WTC11 (cell line): ENCODE data around the gene GRK7. TPM values are rescaled to one million over a fixed set of nuclear protein-coding genes. Genes with fewer than 3 reads are reported as not detected.

ENCODE experiments used
- ATAC-seq: fragments of 200-7000 bp; cut with Tn5 transposase; 2 replicates; pipeline ENCODE4 v1.10.0; 2021; ENCODE audit warnings: mild to moderate bottlenecking, moderate library complexity
- CTCF ChIA-PET: fragments of 300-600 bp; sonication (Branson Sonifier 250); formaldehyde crosslinking; loops from one replicate; lab custom pipeline; 2021; ENCODE audit warnings: antibody characterized with exemption; lab: Charles Lee
- POLR2A ChIA-PET: fragments of 350-600 bp; sonication (Branson Sonifier 250); formaldehyde crosslinking; loops from one replicate; lab custom pipeline; 2021; ENCODE audit warnings: antibody characterized with exemption; lab: Charles Lee
- DNase-seq: peaks from one replicate; pipeline ENCODE4 v3.0.0; 2021; ENCODE audit warnings: low spot score
- H3K27ac Mint-ChIP-seq: 2 replicates; pipeline ENCODE4 v1.8.0; 2021; ENCODE audit warnings: mixed read lengths
- H3K27me3 Mint-ChIP-seq: 2 replicates; pipeline ENCODE4 v1.8.0; 2021; ENCODE audit warnings: low read depth, mild to moderate bottlenecking, moderate library complexity, mixed read lengths
- H3K36me3 Mint-ChIP-seq: 2 replicates; pipeline ENCODE4 v1.8.0; 2021; ENCODE audit warnings: mixed read lengths
- H3K4me1 Mint-ChIP-seq: 2 replicates; pipeline ENCODE4 v1.8.0; 2022; ENCODE audit warnings: mixed read lengths
- H3K4me3 Mint-ChIP-seq: 2 replicates; pipeline ENCODE4 v1.8.0; 2021; ENCODE audit warnings: mild to moderate bottlenecking, moderate library complexity, mixed read lengths
- H3K9me3 Mint-ChIP-seq: 2 replicates; pipeline ENCODE4 v1.8.0; 2021; ENCODE audit warnings: mixed read lengths
- AR ChIP-seq: fragments of 250-450 bp; sonication (Bioruptor Pico); IDR thresholded peaks from 2 replicates; pipeline ENCODE4 v1.9.0; 2021; ENCODE audit warnings: mild to moderate bottlenecking
- CBFB ChIP-seq: sonication (generic); formaldehyde crosslinking; IDR thresholded peaks from 2 replicates; pipeline ENCODE4 v1.8.1; 2022; ENCODE audit warnings: mild to moderate bottlenecking, low read depth, missing genetic modification reagents
- E2F1 ChIP-seq: sonication (generic); formaldehyde crosslinking; IDR thresholded peaks from 2 replicates; pipeline ENCODE4 v1.8.0; 2022; ENCODE audit warnings: mild to moderate bottlenecking, missing genetic modification reagents
- ELF4 ChIP-seq: sonication (generic); formaldehyde crosslinking; IDR thresholded peaks from 2 replicates; pipeline ENCODE4 v1.8.1; 2022; ENCODE audit warnings: low read depth, mild to moderate bottlenecking, moderate library complexity, missing genetic modification reagents
- EMX1 ChIP-seq: fragments of 250-450 bp; sonication (Bioruptor Pico); IDR thresholded peaks from 2 replicates; pipeline ENCODE4 v1.8.0; 2021; ENCODE audit warnings: mild to moderate bottlenecking
- FOXK1 ChIP-seq: sonication (generic); formaldehyde crosslinking; IDR thresholded peaks from 2 replicates; pipeline ENCODE4 v1.8.0; 2022; ENCODE audit warnings: mild to moderate bottlenecking, moderate library complexity, missing genetic modification reagents
- HMGA2 ChIP-seq: fragments of 250-450 bp; sonication (Bioruptor Pico); IDR thresholded peaks from 2 replicates; pipeline ENCODE4 v1.4.0; 2021; ENCODE audit warnings: mild to moderate bottlenecking, moderate library complexity
- JAZF1 ChIP-seq: fragments of 250-450 bp; sonication (Bioruptor Pico); IDR thresholded peaks from 2 replicates; pipeline ENCODE4 v1.9.0; 2021; ENCODE audit warnings: moderate library complexity, mild to moderate bottlenecking, inconsistent platforms
- NR2C2 ChIP-seq: sonication (generic); formaldehyde crosslinking; IDR thresholded peaks from 2 replicates; pipeline ENCODE4 v1.8.0; 2022; ENCODE audit warnings: mild to moderate bottlenecking, missing genetic modification reagents
- SOX15 ChIP-seq: fragments of 250-450 bp; sonication (Bioruptor Pico); IDR thresholded peaks from 2 replicates; pipeline ENCODE4 v1.9.0; 2021; ENCODE audit warnings: mild to moderate bottlenecking
- STAT6 ChIP-seq: sonication (generic); formaldehyde crosslinking; conservative IDR thresholded peaks from 2 replicates; pipeline ENCODE4 v1.8.1; 2023; ENCODE audit warnings: mild to moderate bottlenecking, low read depth, missing genetic modification reagents, moderate library complexity
- TP53 ChIP-seq: sonication (generic); formaldehyde crosslinking; IDR thresholded peaks from 2 replicates; pipeline ENCODE4 v1.8.1; 2023; ENCODE audit warnings: mild to moderate bottlenecking, missing genetic modification reagents
- ZNF121 ChIP-seq: sonication (generic); formaldehyde crosslinking; IDR thresholded peaks from 2 replicates; pipeline ENCODE4 v1.8.0; 2023; ENCODE audit warnings: missing genetic modification reagents
- ZNF263 ChIP-seq: sonication (generic); formaldehyde crosslinking; IDR thresholded peaks from 2 replicates; pipeline ENCODE4 v1.8.1; 2022; ENCODE audit warnings: low read depth, mild to moderate bottlenecking, moderate library complexity, missing genetic modification reagents
- ZNF423 ChIP-seq: fragments of 250-450 bp; sonication (Bioruptor Pico); IDR thresholded peaks from 2 replicates; pipeline ENCODE4 v2.1.2; 2022; ENCODE audit warnings: mild to moderate bottlenecking, moderate library complexity
- ZNF512 ChIP-seq: sonication (generic); formaldehyde crosslinking; IDR thresholded peaks from 2 replicates; pipeline ENCODE4 v1.8.1; 2022; ENCODE audit warnings: missing genetic modification reagents, borderline replicate concordance
- total RNA-seq: library from RNA; stranded (reverse); gene quantifications from 3 replicates; pipeline ENCODE4 v1.2.3, GENCODE V29; 2021
- TF ChIP-seq, protein P1 (sequence below): fragments of 250-450 bp; sonication (Bioruptor Pico); IDR thresholded peaks from 2 replicates; pipeline ENCODE4 v1.9.0; 2021; ENCODE audit warnings: mild to moderate bottlenecking

GRK7 gene
- total RNA-seq, 1 experiment from 2014 or later, result not detected

- DNase-seq (no peak), ATAC-seq (no peak)
- TF ChIP-seq FOXK1 (CRISPR knock-in tag) (no peak), ZNF512 (CRISPR knock-in tag) (no peak), ZNF423 (CRISPR knock-in tag) (no peak), HMGA2 (no peak), NR2C2 (CRISPR knock-in tag) (no peak), ZNF263 (CRISPR knock-in tag) (no peak), SOX15 (CRISPR knock-in tag) (no peak), AR (CRISPR knock-in tag) (no peak), ZNF121 (CRISPR knock-in tag) (no peak), EMX1 (CRISPR knock-in tag) (no peak), TP53 (no peak), CBFB (CRISPR knock-in tag) (no peak), STAT6 (CRISPR knock-in tag) (no peak), ELF4 (no peak), E2F1 (CRISPR knock-in tag) (no peak)
- Mint-ChIP-seq H3K27me3 (no peaks in the 10 kb centered on the region; the same call in 1 of the 2 replicates), H3K27ac (no peak overlapping the region), H3K4me3 (no peak overlapping the region), H3K4me1 (no peaks in the 10 kb centered on the region), H3K36me3 (0 out of 2 replicates have a peak, but pooled peaks cover 2% of the 10 kb centered on the region), H3K9me3 (peaks cover 13% of the 10 kb centered on the region)
- POLR2A ChIA-PET, result no interaction called here
- CTCF ChIA-PET, result no interaction called here
Observed at GRCh38 chr3:141812084-141812483, 48.9 kb downstream of the GRK7 start.

- POLR2A ChIA-PET, result no interaction called here
- TF ChIP-seq, protein P1, sequence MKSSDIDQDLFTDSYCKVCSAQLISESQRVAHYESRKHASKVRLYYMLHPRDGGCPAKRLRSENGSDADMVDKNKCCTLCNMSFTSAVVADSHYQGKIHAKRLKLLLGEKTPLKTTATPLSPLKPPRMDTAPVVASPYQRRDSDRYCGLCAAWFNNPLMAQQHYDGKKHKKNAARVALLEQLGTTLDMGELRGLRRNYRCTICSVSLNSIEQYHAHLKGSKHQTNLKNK (CRISPR knock-in tag), result no peak
- no peak for TF ChIP-seq JAZF1 (CRISPR knock-in tag)
- ATAC-seq (no peak), DNase-seq (no peak)
- peaks cover 13% of the 10 kb centered on the region for H3K9me3 Mint-ChIP-seq
- CTCF ChIA-PET, result no interaction called here
- no peaks in the 10 kb centered on the region for H3K4me1 Mint-ChIP-seq
- 0 out of 2 replicates have a peak, but pooled peaks cover 2% of the 10 kb centered on the region for H3K36me3 Mint-ChIP-seq
- no peak overlapping the region for H3K27ac Mint-ChIP-seq
- no peaks in the 10 kb centered on the region; the same call in 1 of the 2 replicates for H3K27me3 Mint-ChIP-seq
- no peak overlapping the region for H3K4me3 Mint-ChIP-seq
Observed at GRCh38 chr3:141812586-141812985, 49.4 kb downstream of the GRK7 start.

Other genes with a start within 250 kb of the GRK7 start
- gene RNF7, start 25.1 kb upstream of the GRK7 start, total RNA-seq, result 129 to 136 TPM (median 133 TPM) in 3 replicates
- 189 to 239 TPM (median 212 TPM) in 3 replicates for gene ATP1B3, start 113.2 kb downstream of the GRK7 start, total RNA-seq